ENCODE results near the gene GABPB1.

Gene GABPB1

DNA sequence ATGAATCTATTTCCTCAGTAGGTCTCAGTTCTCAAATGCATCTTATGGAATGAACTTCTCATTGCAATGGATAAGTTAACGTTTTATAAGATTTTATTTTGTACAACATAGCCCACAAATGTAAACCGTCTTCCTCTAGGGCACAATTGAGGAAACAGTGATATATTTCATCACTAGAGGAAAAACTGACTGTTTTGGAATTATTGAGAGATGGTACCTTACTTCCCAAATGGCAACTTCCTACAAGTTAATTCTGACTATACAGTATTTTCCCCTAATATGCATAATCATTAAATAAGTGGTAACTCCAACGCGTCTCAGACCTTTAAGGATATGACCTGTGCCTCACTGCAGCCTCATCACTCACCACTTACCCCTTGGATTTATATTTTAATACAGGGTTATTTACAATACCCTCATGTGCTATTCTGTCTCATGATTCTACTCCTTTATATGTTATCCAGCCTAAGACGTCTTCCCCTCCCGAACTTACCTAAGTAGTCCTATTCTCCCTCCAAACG, 13.3 kb downstream of the GABPB1 start:
- no peak for DNase-seq

DNA sequence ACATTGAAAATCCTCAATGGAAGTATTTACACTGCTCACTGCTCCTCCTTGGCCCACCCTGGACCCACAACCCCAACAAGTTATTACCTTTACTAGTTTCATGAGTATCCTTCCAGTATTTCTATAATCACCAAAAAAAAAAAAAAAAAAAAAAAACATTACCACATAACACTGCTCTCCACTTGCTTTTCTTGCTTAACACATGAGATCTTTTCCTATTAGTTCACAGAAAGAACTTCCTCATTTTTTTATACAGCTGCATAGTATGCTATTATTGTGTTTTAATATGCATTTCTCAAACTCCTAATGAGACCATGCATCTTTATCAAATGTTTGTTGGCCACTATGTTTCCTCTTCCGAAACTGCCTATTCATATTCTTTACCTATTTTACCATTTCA, 14.6 kb downstream of the GABPB1 start:
- no peak for DNase-seq

DNA sequence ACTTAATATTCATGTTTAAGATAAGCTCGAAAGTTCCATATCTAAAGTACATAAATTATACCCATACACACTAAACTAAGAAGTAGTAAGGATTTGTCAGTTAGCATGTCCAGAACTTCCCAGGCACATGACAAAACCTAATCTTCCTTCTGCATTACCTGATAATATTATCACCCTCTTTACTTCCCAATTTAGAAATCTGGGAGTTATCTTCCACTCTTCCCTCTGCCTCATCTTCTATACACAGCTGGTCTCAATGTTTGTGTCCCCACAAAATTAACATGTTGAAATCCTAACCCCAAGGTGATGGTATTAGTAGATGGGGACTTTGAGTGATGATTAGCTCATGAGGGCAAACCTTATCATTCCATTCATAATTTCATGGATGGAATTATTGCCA, 15.3 kb downstream of the GABPB1 start:
- no peak for DNase-seq

DNA sequence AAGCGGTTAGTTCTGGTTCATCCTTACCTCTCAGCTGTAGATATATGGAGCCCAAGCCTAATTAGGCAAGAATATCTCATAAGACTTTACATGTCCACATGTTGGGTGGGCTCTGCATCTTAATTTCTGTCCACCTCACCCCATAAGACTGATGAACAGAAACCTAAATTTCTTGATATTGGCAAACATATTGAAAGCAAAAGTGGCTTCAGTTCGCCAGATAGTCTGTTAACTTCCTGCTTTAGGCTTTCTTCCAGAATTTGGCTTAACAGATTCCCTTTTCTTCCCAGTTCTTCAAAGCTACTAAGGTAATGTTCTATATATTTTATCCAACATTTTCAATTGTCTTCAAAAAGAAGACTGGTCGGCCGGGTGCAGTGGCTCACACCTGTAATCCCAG, 19.7 kb downstream of the GABPB1 start:
- DNase-seq = no peak

GRCh38 chr15:50333229-50333628, 21.8 kb downstream of the GABPB1 start:
- no peak for DNase-seq

GRCh38 chr15:50330921-50331320, 24.1 kb downstream of the GABPB1 start:
- DNase-seq = no peak

GRCh38 chr15:50328116-50328515, 26.9 kb downstream of the GABPB1 start:
- DNase-seq = no peak

- DNase-seq = no peak
These were observed 33.3 kb downstream of the GABPB1 start for GRCh38 chr15:50321680-50322210.

GRCh38 chr15:50320504-50320903, 34.5 kb downstream of the GABPB1 start:
- no peak for DNase-seq

DNA sequence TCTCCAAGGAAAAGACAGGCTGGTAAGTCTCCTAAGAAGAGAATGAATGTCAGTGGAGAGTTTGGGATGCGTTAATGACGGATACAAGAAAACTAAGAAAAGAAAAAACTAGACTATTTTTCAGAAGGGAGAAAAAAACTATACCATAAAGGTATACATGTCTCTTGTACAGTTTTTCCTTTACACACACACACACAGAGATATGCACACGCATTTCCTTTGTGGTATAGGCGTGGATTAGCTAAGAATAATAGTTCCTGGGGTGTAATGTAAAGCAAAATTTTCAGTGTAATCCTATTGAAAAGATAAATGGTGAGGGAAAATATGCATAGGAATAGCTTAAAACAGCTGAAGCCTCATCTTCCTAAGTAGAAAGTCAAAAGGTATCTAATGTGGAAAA, 36.3 kb downstream of the GABPB1 start:
- no peak for DNase-seq

- DNase-seq = no peak
These were observed 39.0 kb downstream of the GABPB1 start for GRCh38 chr15:50315814-50316630.

DNA sequence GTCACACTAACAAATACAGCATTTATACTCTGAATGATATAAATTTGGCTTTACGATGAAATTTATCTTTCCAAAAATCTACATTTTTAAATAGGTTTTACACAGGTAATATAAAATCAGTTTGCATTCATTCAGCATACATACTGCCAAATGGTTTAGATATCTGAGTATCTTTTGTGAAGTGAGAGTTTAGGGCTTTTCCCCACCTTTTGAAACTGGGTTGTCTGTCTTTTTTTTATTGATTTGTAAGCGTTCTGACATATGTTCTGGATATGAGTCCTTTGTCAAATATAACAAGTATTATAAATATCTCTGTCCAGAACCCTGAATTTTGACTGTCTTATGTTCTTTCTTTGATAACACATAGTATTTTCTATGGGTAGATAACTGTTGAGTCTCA, 42.4 kb downstream of the GABPB1 start:
- DNase-seq = no peak

- no peak for DNase-seq
These were observed 47.2 kb downstream of the GABPB1 start for GRCh38 chr15:50307799-50308198.

GRCh38 chr15:50304836-50305235, 50.2 kb downstream of the GABPB1 start:
- DNase-seq = no peak

DNA sequence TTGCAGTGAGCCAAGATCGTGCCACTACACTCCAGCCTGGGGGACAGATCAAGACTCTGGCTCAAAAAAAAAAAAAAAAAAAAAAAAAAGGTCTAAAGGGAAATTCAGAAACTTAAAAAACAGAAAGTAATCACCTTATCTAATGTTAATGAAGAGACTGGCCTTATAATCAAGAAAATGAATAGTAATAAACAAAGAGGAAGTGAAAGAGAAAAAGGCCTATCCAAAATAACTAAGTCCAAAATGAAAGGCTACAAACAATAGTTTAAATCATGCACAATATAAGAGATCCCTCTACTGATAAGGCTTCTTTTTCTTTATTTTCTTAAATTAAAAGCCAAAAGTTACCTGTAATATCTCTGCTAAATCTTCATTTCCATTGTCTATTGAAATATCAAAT, 52.4 kb downstream of the GABPB1 start:
- no peak for DNase-seq

GRCh38 chr15:50298340-50298739, 56.7 kb downstream of the GABPB1 start:
- no peak for DNase-seq

GRCh38 chr15:50295966-50296365, 59.0 kb downstream of the GABPB1 start:
- no peak for DNase-seq

DNA sequence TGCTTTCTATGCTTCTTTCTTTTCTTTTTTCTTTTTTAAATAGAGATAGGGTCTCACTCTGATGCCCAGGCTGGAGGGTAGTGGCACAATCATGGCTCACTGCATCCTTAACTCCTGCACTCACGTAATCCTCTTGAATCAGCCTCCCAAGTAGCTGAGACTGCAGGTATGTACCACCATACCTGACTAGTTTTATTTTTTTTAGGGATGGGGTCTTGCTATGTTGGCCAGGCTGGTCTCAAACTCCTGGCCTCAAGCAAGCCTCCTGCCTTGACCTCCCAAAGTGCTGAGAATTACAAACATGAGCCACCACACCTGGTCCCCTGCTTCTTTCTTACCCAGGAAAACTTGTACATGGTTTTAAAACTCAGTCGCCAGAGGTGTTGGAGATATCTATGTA, 65.2 kb downstream of the GABPB1 start:
- DNase-seq = no peak

DNA sequence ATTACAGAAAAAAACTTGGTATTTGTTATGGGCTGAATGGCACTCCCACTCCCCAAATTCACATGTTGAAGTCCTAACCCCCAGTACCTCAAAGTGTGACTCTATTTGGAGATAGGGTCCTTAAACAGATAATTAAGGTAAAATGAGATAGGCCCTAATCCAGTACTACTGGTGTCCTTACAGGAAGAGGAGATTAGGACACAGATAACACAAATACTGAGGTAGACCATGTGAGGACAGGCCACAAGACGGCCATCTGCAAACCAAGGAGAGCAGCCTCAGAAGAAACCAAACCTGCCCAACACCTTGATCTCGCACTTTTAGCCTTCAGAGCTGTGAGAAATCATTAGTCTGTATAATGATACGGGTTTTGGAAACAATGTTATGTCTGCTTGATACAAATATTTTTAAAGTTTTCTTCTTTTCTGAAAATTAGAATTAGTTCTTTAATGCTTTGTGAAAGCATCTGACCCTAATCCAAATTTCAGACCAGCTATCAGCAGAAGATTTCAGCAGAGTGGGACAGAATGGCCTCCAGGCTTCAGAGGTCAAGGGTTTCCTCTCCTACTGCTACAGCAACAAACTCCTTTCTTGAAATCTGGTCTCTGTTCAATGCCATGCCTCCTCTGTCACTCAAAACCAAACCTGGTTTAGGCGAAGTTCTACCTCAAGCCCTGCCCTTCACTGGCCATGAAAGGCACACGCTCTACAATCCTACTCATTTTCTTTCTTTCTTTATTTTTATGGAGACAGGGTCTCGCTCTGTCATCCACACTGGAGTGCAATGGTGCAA, 67.5 kb downstream of the GABPB1 start:
- DNase-seq = no peak

GRCh38 chr15:50281427-50281826, 73.6 kb downstream of the GABPB1 start:
- DNase-seq = no peak

- no peak for DNase-seq
These were observed 74.7 kb downstream of the GABPB1 start for GRCh38 chr15:50280271-50280670.

GRCh38 chr15:50278496-50278895, 76.5 kb downstream of the GABPB1 start:
- no peak for DNase-seq

DNA sequence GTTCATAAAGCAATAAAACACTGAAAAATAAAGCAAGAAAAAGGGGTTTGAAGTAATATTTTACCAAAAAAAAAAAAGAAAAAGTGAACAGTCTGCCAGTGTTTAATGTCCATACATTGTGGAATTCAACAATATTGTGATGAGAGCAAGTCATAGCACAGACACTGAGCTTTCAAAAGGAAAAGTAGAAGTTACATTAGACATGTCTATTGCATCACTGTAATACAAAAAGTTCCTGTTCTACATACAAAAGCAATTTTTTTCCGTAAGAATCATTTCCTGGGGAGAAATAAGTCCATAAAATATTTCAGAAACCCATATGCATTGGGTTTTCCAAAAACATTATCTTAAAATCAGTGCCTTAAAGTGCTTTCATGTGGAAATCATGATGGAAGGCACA, 77.6 kb downstream of the GABPB1 start:
- DNase-seq = no peak

- DNase-seq = no peak
These were observed 79.1 kb downstream of the GABPB1 start for GRCh38 chr15:50275908-50276307.
